Inflammatory macrophage (primary cell): ENCODE data around the gene EMILIN2.

Experiments
- DNase-seq, 2 donors: peaks; one replicate each; pipeline ENCODE4 v3.0.0-alpha.2; 2020 to 2022

Gene EMILIN2

DNA sequence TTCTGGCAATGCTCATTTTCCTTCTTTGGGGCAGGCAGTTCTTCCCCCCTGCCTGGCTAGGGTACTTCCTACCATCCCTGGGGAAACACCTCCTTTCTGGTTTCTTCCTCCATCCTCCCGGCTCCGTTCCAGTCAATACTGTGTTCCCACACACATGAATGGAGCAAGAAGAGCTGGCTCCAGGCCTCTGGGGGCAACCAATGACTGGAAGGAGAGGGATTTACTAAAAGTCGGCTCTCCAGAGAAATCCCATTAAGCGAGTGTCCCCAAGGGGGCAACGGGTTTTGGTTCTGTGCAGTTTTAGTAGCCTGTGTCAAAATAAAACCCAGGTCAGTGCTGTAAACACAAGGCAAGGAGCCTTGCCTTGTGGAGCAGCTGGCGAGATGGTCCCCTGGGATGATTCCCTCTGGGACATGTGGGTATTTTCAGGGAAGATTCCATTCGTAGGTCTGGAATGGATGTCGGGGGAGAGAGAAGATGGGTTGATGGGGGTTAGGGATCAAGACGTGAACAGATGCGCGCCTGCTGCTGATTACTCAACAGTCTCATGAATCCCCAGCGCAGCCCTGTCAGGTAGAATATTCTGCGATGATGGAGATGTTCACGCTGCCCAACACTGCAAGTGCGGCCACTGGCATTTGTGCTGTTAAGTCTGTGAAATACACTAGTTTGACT, 32.0 kb downstream of the EMILIN2 start:
- no peak for DNase-seq

GRCh38 chr18:2879889-2880288, 33.1 kb downstream of the EMILIN2 start:
- no peak for DNase-seq

GRCh38 chr18:2880473-2880872, 33.7 kb downstream of the EMILIN2 start:
- DNase-seq = no peak

GRCh38 chr18:2881088-2881839, 34.5 kb downstream of the EMILIN2 start:
- DNase-seq = no peak

DNA sequence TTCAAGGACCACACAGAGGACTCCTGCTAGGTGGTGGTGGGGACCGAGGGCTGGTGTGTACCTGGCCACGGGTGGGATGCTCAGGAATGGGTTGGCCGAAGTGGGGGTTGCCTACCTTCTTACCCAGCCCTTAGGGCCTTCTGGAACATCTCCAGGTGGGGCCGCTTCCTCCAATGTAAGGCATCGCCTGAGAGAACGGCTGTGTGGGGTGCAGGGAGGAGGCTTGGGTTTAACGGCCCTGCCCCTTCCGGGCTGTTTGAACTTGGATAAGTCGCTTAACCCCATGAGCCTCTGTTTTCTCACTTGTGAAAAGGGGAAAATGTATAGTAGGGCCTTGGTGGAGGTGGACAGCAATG, 35.0 kb downstream of the EMILIN2 start:
- DNase-seq = no peak

DNA sequence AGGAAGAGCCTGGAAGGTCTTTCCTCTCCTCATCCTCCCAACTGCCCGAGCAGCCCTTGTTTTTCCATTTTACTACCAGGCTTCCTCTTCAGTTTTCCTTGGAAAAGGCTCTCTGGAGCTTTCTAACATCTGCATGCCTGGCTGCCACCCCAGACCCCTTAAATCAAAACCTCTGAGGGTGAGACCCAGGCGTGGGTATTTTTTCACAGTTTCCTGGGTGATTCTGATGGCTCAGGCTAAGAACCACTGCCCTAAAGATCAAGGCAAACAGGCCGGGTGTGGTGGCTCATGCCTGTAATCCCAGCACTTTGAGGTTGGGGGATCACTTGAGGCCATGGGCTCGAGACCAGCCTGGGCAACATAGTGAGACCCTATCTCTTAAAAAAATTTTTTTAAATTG, 35.4 kb downstream of the EMILIN2 start:
- no peak for DNase-seq

GRCh38 chr18:2883076-2883735, 36.4 kb downstream of the EMILIN2 start:
- no peak for DNase-seq

- DNase-seq = no peak
These were observed 38.0 kb downstream of the EMILIN2 start for GRCh38 chr18:2884706-2885285.

DNA sequence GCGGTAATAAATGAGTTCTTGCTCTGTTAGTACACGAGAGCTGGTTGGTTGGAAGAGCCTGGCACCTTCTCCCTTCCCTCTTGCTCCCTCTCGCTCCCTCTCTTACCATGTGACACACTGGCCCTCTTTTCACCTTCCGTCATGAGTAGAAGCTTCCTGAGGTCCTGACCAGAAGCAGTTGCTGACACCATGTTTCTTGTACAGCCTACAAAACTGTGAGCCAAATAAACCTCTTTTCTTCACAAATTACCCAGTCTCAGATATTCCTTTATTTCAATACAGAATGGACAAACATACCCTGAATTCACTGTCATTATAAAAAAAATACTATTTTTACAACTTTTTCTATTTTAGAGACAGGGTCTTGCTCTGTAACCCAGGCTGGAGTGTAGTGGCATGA, 40.7 kb downstream of the EMILIN2 start:
- no peak for DNase-seq

- no peak for DNase-seq
These were observed 43.0 kb downstream of the EMILIN2 start for GRCh38 chr18:2889761-2890192.

GRCh38 chr18:2890606-2891005, 43.8 kb downstream of the EMILIN2 start:
- DNase-seq = no peak

GRCh38 chr18:2891526-2892431, 45.0 kb downstream of the EMILIN2 start:
- DNase-seq = no peak

DNA sequence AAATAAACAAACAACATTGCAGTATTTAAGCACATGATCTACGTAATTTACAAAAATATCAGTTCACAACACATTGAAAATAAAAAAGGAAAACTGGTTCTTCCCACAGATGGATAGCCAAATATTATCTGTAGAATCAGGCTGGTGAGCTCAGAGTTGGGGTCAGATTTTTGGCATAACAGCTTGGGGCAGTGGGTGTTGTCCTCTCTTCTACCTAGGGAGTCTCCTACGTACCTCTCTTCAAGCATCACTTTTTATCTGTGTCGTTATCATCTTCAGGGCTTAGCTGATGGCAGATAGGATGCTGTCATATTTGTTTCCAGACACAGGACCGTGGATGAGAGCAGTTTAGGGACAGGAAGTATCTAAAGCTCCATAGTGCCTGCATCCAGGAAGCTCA, 46.2 kb downstream of the EMILIN2 start:
- DNase-seq = no peak

- no peak for DNase-seq
These were observed 46.9 kb downstream of the EMILIN2 start for GRCh38 chr18:2893676-2894075.

- DNase-seq = no peak
These were observed 47.5 kb downstream of the EMILIN2 start for GRCh38 chr18:2894131-2894840.

DNA sequence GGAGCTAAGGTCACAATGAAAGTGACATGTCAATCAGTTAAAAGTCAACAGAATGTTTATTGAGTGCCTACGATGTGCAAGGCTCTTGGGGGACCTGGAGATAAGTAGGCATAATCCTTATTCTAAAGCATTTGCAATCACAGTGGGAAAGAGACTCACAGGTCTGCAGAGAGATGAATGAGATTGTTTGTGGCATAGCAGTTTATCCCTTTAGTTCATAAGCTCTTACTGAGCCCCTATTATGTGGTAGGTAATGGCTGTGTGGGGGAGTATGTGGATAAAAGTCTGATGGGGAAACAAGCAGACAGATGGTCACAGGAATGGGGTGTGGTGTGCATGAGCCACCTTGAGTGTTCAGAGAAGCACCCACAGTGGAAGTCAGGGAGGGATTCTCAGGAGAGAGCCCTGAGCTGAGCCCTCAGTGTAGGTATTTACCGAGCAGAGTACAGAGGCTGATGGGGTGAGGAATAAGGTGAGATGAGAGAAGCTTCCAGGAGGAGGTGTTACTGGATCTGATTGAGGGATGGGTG, 48.1 kb downstream of the EMILIN2 start:
- DNase-seq = no peak

- DNase-seq = no peak
These were observed 48.6 kb downstream of the EMILIN2 start for GRCh38 chr18:2895391-2895790.

- DNase-seq = peak in 1 of 2 donors; percentile 16
These were observed 50.2 kb downstream of the EMILIN2 start for GRCh38 chr18:2896990-2897389.

DNA sequence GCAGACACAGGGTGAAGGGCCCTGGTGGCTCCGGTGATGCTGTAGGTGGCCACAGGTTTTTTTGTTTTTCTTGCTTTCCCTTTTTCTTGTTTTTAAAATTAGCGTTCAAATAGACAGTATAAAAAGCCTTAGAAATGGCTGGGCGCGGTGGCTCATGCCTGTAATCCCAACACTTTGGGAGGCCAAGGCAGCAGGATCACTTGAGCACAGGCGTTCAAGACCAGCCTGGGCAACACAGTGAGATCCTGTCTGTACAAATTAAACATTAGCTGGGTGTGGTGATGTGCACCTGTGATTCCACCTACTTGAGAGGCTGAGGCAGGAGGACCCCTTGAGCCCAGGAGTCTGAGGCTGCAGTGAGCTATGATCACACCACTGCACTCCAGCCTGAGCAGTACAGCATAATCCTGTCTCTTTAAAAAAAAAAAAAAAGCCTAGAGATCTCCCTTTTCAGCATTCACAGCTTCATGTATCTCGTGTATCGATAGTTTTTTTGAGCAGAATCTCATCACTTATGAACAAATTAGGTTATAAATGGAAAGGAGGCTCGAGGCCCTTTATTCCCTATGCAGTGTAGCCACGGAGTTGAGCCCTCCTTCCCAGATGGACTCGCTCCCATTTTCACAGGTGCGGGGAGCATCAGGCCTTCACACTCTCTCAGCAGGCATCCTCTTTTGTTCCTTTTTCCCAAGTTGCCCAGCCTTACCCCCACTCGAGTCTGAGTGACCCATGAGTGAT, 50.8 kb downstream of the EMILIN2 start:
- no peak for DNase-seq

DNA sequence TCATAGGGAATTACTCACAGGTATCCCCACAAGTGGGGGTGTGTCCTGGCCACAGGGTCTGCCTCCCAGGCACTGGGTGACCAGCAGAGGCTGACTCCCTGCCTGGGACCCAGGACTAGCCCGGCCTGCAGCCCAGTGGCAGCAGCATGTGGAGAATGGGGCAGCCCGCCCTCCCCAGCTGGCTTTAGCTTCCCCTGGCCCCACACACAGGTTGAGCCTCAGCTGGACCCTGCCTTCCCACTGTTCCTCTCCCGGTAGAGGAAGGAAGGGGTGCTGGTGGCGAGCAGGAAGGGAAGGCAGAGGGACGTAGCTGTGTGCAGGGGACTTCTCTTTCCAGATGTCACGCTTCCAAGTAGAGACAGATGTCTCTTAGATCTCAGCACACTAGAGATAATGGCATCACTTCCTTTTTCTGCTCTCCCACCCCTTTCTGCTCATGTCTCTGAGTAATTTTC, 51.4 kb downstream of the EMILIN2 start:
- peak; percentile 79 to 84 for DNase-seq
